GM18499 (cell line): ENCODE results near the gene CTSK.
"Not testable (repeated sequence)": the region's sequence is repeated elsewhere in the genome, so short reads cannot be mapped to it uniquely, and the experiment has no call there.

Experiments used
- ATAC-seq: cut with Tn5 transposase; IDR thresholded peaks from one replicate; pipeline ENCODE4 v1.9.1; 2021; ENCODE audit warnings: moderate number of reproducible peaks; ENCODE audit not compliant: insufficient read depth, unreplicated experiment

Gene CTSK

DNA sequence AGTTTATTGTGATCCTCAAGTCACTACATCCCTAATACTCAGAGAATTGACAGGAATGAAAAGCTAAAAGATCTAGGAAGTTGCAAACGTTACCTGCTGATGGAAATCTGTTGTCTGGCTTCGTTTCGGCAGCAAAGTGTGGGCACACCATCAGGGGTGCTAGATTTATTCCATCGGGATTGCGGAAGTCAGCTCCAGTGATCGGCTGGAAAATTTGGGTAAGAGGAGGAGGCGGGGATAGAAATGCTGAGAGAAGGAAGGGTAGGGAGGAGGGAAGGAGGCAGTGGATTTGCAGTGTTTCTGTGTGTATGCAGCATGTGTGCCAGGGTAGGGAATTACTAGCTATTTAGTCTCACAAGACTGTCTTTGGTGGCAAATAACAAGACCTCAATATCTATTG lies at the start of gene CTSK:
CTSK (minus strand) TSS at position 140 of the 400 bp plus-strand sequence. CDS start 1,455 bp downstream, outside the sequence.
- no peak for ATAC-seq

DNA sequence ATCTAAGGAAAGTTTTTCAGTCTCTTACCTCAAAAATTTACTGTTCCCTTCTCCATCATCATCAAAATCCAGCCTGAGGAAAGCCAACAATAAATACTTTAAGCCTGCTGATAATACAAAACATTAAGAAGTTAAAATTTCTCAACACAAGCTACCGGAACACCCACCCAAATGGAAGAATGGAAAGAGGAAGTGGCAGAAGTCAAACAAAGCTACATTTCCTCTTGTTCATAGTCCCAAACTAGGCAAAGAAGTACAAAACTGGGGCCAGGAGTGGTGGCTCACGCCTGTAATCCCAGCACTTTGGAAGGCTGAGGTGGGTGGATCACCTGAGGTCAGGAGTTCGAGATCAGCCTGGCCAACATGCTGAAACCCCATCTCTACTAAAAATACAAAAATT lies 44.7 kb upstream of the CTSK start:
- ATAC-seq, result not testable (repeated sequence)

DNA sequence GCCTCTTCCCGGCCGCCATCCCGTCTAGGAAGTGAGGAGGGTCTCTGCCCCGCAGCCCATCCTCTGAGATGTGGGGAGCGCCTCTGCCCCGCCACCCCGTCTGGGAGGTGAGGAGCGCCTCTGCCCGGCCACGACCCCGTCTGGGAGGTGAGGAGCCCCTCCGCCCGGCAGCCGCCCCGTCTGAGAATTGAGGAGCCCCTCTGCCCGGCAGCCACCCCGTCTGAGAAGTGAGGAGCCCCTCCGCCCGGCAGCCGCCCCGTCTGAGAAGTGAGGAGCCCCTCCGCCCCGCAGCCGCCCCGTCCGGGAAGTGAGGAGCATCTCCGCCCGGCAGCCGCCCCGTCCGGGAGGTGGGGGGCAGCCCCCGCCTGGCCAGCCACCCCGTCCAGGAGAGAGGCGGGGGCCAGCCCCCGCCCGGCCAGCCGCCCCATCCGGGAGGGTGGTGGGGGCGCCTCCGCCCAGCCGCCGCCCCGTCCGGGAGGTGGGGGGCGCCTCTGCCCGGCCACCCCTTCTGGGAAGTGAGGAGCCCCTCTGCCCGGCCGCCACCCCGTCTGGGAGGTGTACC lies 42.8 kb upstream of the CTSK start:
- ATAC-seq, result not testable (repeated sequence)

DNA sequence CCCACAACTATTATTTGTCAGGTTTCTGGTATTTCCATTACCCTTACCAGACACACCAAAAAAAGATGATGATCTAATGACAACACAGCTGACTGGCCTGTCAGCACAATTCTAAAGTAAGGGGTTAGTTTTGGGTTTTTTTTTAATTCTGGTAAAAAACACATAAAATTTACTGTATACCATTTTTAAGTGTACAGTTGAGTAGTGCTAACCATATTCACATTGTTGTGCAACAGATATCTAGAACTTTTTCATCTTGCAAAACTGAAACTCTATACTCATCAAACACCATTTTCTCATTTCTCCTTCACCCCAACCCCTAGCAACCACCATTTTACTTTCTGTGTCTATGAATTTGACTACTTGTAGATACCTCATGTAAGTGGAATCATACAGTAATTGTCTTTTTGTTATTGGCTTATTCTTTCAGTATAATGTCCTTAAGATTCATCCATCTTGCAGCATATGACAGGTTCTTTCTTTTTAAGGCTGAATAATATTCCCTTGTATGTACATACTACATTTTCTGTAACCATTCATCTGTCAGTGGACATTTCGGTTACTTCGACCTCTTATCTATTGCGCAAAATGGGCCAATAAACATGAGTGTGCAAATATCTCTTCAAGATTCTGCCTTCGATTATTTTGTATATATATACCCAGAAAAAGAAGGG lies 38.5 kb upstream of the CTSK start:
- no peak for ATAC-seq

DNA sequence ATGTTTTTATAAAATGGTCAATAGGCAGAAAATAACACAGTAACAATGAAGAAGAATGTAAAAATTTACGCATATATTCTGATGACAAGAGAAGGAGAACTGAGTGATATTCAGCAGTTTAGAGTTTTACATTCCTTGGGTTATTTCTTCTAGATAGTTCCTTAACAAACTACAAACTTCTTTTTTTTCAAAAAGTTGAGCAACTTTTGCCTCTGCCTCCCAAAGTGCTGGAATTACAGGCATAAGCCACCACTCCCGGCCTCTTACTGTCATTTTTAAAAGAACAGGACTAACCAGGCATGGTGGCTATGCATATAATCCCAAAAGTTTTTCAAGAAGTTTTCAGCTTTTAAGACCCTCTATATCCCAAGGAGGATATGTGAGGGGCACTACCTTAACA lies 35.4 kb upstream of the CTSK start:
- ATAC-seq, result no peak

DNA sequence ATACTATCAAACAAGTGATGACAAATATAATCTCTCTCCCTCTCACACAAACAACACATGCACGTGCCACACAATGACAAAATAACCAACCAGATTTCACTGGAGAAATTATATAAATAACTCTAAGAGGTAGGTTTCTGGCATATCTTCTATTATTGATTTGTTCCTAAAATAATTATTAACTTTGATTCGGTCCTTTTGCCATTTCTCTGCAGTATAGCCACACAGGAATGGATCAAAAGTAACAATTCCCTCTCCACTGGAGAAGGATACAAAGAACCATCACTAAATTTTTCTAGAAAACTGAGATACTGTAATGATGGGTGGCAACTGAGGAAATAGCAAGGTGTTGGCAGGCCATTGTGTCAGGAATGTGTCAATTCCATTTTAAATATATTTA lies 34.9 kb upstream of the CTSK start:
- ATAC-seq, result no peak

DNA sequence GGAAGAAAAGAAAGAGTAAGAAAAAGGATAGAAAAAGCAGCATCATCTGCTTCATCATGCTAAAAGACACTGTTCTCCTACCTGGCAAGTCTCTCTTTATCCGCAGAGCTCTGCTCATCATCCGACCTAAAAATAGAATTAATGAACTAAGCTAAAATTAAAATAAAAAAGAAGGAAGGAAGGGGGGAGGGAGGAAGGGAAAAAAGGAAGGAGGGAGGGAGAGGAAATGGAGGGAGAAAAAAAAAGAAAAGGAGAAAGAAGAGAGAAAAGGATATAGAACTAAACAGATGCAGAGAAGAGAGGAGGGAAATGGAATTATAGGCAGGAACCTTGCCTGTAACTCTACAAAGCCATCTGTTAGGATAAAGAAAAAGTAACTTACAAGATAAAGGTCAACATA lies 34.3 kb upstream of the CTSK start:
- no peak for ATAC-seq

DNA sequence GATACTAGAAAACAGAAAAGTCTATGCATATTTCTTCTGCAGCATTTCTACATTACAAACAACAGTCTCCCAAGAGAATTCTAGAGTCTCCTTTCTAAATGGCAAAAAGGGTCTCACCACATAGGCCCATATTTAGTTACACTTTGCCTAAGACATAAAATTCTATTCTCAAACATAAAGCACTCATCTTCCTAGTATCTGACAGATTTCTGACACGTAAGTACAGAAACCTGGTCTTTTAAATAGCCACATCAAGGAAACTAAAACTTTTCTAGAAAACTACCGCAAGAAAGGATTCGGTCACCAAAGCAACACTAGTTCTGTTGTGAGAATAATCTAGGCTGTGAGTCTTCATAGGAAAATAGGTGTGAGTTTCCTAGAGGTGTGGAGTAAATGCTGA lies 33.6 kb upstream of the CTSK start:
- no peak for ATAC-seq

DNA sequence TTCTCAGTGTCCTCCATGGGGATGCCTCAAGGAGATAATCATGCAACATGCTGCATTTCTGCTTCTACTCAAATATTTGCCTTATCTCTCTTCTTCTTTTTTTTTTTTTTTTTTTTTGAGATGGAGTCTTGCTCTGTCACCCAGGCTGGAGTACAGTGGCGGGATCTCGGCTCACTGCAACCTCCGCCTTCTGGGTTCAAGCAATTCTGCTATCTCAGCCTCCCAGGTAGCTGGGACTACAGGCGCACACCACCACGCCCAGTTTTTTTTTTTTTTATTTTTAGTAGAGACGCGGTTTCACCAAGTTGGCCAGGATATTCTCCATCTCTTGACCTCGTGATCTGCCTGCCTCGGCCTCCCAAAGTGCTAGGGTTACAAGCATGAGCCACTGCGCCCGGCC lies 32.8 kb upstream of the CTSK start:
- ATAC-seq, result not testable (repeated sequence)

DNA sequence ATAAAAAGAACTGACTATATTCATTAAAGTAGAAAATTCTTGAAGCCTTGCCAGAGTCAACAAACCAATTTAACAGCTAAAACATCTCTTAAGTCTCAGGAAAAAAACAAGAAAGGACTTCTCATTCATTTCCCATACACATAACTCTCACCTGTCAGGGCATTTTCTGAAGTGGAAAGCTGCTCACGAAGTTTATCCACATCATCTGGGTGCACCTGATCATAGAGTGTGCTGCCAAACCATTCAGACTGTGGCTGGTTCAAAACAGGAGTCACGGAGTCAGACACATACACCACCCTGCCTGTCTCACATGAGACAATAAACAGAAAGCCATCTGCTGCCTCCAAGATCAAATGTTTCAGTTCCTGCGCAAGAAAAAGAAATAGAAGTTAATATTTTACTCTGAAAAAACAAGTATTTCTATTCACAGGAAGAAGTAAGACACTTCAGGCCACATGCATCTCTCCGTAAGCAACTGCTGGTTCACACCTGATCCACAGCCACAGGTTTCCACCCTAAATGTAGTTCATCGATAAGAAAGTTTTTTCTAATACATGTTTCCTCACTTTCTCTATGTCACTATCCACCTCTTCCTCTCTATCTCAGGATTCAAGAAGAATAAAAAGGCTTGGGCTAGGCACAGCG lies 28.2 kb upstream of the CTSK start:
- no peak for ATAC-seq

DNA sequence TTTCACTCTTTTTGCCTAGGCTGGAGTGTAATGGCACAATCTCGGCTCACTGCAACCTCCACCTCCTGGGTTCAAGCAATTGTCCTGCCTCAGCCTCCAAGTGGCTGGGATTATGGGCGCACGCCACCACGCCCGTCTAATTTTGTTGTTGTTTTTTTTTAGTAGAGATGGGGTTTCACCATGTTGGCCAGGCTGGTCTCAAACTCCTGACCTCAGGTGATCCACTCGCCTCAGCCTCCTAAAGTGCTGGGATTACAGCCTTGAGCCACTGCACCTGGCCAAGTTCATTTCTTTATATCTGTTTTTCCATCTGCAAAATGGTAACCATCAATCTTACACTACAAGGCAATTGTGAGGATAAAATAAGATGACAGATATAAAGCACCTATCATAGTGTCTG lies 25.9 kb upstream of the CTSK start:
- not testable (repeated sequence) for ATAC-seq

DNA sequence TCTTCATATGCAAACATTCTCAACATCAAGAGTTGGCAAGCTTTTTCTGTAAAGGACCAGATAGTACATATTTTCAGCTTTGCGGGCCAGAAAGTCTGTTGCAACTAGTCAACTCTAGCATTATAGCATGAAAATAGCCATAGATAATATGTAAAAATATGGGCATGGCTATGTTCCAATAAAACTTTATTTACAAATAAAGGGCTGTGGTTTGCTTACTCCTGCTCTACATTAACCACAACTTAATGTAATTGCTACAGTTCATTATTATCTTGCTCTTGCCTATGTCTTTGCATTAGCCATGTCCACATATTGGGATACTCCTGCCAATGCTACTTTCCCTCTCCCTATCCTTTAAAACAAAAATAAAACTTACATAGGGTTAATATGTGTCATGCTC lies 24.5 kb upstream of the CTSK start:
- ATAC-seq, result no peak

DNA sequence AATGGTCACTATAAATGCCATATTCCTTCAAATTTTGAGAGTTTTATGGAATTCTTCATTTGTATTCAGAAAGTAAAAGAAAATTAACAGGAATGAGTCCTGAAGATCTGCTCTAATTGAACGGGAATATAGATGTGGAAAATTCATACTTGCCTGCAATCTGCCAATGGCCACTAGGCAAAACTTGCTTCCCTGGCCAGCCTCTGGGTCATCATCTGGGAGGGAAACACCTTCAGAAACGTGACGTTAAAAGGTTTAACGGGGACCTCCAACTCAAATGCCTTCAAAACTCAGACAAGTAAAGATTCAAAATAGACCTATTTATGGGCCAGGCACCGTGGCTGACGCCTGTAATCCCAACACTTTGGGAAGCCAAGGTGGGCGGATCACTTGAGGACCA lies 21.7 kb upstream of the CTSK start:
- no peak for ATAC-seq

DNA sequence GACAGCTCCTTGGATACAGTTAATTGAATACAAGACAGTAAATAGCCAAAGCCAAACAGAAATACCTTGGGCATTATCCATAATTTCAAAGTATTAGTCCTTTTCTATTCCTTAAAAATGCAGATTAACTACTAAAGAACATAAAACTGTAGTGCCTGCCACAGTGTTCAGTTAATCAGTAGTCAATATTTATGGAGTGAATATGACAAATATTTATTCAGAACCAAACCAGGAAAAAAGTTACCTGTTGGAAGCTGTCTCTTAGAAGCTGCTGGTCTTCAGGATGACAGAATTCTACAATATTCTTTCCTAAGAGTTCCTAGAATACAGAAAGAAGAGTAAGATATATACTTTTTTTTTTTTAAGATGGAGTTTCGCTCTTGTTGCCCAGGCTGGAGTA lies 18.2 kb upstream of the CTSK start:
- no peak for ATAC-seq

DNA sequence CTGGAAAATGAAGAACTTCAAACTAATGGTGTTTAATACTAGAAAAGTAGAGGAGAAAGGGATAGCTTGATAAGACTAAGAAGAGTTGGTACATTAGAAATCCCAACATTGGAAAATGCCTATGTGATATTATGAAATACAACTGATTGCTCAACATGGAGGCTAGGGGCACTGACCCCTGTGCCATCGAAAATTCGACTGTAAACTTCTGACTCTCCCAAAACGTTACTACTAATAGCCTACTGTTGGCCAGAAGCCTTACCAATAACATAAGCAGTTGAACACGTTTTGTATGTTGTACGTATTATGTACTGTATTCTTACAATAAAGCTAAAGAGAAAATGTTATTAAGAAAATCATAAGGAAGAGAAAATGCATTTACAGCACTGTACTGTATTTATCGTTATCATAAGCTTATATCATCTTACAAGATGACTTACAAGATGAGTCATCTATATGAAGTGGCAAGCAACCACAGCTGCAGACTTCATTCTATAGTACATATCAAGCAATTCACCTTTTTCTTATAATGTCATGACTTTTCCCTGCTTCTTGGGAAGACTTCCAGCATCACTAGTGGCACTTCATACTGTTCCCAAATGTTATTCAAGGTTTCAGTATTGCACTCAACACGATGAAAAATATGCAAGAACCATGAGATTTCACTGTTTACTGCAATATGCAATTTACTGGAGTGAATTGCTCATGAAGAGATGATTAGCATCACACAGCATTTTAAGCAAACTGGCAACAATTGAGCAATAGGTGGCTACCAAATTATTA lies 12.9 kb upstream of the CTSK start:
- ATAC-seq, result no peak

DNA sequence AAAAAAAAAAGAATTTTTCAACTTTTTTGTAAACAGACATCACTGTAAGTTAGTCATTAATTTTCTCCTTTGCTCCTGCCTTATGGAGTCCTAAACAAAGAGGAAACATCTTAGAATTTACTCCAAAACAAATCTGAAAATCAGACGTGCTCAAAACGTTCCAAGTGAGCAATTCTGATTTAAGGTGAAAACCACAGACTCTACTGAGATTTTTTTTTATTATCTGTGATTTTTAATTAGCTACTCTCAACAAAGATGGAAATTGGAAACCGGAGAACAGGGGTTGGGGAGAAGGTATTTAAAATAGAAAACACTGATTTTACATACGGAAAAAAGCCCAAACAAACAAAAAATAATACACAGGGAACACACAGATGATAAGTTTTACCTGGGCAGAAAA lies 7.8 kb upstream of the CTSK start:
- ATAC-seq, result no peak

DNA sequence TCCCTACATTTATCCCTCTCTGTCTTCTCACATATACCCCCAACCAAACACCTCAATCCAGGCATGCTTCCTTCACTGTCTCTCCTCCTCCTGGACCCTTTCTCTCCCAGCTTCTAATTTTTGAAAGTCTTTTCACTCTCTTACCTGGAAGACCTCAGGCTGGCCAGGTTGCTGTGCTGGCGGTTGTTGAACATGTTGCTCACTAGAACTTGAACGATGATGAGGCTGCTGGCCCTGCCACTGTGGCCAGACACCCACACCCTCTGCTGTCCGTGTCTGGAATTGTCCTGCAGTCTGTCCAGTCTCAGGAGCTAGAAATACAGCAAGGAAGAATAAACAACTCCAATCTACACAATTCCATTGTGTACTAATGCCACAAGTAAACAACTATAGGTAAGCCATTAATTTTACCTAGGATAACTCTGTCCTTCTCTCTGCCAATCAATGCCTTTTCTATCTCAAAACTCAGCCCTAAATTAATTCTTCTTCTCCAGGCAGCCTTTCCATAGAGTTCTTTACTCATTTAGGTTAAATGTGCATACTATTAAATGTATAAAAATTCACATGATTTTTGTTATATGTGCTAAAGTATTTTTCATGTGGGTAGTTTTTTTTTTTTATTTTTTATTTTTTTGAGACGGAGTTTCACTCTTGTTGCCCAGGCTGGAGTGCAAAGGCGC lies 5.1 kb upstream of the CTSK start:
- no peak for ATAC-seq

DNA sequence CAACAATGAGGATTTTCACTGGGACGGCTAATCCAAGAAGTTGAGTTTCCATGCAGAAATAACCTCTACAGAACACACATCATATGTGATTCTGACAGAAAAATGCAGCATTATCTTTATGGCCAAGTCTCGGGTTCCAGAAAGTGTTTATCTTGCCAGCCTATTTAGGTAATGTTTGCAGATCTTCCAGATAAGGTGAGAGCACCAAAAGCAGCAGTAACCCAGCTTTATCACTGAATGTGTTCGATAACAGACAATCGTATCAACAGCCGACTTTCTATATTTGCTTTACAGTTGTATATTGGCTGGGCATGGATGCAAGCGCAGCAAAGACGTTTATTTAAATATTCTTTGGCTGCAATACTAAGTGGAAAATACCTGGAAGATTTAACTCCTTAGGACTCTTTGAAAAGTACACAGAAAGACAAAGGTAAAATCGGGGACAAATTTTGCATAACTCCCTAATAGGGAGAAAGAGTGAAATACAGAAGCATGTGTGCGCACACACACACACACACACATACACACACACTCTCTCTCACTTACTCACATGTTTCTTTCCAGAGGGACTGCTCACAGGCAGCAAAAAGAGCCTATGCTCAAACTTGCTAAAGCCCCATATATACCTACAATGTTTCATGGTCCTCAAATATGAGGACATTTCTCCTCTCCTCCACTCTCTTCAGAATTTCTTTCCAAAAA lies 3.0 kb upstream of the CTSK start:
- ATAC-seq, result no peak

DNA sequence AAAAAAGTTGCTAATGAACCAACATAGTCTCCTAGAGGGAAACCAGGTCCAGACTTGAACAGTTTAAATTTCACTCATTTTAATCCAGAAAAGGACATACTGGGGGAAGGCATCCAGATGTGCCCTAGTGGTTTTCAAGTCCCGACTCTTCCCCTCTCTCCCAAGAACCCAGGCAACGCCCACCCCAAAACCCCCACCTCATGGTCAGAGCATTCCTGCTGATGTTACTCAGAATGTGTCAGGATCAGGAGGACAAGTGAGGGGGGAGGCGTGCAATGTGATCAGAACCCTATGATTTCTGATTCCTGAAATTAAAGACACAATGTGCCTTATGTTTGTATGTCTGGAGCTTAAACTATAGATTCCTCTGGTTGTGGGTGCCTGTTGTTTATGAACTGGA lies 1.6 kb upstream of the CTSK start:
- no peak for ATAC-seq

DNA sequence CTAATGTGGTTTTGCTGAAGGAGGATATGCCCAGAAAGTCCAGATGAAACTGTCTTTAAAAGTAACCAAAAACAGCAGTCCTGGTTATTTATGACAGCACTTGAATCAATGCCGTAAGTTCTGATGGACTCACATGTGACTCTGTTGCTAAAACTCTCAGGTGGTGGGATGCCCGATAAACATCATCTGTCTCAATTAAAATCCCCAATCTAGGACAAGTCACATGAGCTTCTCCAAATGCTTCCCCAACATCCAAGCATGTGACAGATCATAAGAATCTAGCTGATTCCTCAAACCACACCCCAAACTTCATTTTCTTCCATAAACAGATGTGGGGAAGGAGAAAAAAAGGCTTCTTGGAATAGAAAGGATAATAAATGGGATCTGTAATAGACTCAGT lies 786 bp upstream of the CTSK start:
- ATAC-seq, result no peak
